ENCODE results near the gene IL12RB2.

IL12RB2 gene

DNA sequence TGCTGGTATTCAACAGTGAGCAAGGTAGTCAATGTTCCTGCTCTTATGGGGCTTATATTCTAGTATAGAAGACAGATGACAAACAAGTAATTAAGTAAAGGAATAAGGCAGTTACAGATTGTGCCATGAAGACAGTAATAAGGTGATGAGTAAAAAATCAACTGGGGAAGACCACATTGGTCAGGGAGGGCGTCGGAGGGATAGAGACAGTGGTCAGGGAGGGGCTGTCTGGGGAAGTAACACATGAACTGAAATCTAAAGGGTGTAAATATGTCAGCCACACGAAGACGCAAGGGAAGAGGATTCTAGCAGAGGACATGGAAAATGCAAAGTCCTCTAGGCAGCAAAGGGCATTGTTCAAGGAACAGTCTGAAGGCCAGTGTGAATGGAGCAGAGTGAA, 10.1 kb downstream of the IL12RB2 start:
- H3K4me1 ChIP-seq (ENCODE audit: control insufficient read depth, insufficient read depth, low read length), result peaks cover 5% of the 10 kb centered on the region; the same call in 1 of the 2 replicates
- H3K4me3 ChIP-seq (ENCODE audit: low read depth, low read length), result no peak overlapping the region
- no peaks in the 10 kb centered on the region for H3K9me3 ChIP-seq (ENCODE audit: control insufficient read depth, insufficient read depth, low read depth, low read length)
- H3K36me3 ChIP-seq (ENCODE audit: control insufficient read depth in 2 of 2, insufficient read depth in 1 of 2, low read length in 2 of 2), result no peaks in the 10 kb centered on the region
- H3K27ac ChIP-seq (ENCODE audit: extremely low read depth, low read depth, low read length), result no peak overlapping the region
- POLR2A ChIA-PET, result no interaction called here
- CTCF ChIA-PET, result no interaction called here
- TF ChIP-seq, protein P1, sequence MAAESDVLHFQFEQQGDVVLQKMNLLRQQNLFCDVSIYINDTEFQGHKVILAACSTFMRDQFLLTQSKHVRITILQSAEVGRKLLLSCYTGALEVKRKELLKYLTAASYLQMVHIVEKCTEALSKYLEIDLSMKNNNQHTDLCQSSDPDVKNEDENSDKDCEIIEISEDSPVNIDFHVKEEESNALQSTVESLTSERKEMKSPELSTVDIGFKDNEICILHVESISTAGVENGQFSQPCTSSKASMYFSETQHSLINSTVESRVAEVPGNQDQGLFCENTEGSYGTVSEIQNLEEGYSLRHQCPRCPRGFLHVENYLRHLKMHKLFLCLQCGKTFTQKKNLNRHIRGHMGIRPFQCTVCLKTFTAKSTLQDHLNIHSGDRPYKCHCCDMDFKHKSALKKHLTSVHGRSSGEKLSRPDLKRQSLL (tag by site-specific recombination; IDR thresholded peaks at IDR 0.05), result no peak
- TF ChIP-seq ZNF510 (tag by site-specific recombination; IDR thresholded peaks at IDR 0.05; ENCODE audit: insufficient replicate concordance) (no peak), WT1 (tag by site-specific recombination; IDR thresholded peaks at IDR 0.05) (no peak), HOXC10 (CRISPR knock-in tag; IDR thresholded peaks at IDR 0.05) (no peak), ZNF292 (tag by site-specific recombination; IDR thresholded peaks at IDR 0.05; ENCODE audit: borderline replicate concordance, low read depth) (no peak), ZNF37A (tag by site-specific recombination; IDR thresholded peaks at IDR 0.05) (no peak), ZNF2 (tag by site-specific recombination; IDR thresholded peaks at IDR 0.05) (no peak), ZNF626 (tag by site-specific recombination; IDR thresholded peaks at IDR 0.05) (no peak), ZNF624 (tag by site-specific recombination; IDR thresholded peaks at IDR 0.05) (no peak), HOXA7 (CRISPR knock-in tag; IDR thresholded peaks at IDR 0.05; ENCODE audit: borderline replicate concordance) (no peak), ZNF677 (tag by site-specific recombination; IDR thresholded peaks at IDR 0.05) (no peak)
- TF ChIP-seq, protein P2, sequence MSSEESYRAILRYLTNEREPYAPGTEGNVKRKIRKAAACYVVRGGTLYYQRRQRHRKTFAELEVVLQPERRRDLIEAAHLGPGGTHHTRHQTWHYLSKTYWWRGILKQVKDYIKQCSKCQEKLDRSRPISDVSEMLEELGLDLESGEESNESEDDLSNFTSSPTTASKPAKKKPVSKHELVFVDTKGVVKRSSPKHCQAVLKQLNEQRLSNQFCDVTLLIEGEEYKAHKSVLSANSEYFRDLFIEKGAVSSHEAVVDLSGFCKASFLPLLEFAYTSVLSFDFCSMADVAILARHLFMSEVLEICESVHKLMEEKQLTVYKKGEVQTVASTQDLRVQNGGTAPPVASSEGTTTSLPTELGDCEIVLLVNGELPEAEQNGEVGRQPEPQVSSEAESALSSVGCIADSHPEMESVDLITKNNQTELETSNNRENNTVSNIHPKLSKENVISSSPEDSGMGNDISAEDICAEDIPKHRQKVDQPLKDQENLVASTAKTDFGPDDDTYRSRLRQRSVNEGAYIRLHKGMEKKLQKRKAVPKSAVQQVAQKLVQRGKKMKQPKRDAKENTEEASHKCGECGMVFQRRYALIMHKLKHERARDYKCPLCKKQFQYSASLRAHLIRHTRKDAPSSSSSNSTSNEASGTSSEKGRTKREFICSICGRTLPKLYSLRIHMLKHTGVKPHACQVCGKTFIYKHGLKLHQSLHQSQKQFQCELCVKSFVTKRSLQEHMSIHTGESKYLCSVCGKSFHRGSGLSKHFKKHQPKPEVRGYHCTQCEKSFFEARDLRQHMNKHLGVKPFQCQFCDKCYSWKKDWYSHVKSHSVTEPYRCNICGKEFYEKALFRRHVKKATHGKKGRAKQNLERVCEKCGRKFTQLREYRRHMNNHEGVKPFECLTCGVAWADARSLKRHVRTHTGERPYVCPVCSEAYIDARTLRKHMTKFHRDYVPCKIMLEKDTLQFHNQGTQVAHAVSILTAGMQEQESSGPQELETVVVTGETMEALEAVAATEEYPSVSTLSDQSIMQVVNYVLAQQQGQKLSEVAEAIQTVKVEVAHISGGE (tag by site-specific recombination; conservative IDR thresholded peaks at IDR 0.05; ENCODE audit: low read depth), result no peak
- TF ChIP-seq, protein P3, sequence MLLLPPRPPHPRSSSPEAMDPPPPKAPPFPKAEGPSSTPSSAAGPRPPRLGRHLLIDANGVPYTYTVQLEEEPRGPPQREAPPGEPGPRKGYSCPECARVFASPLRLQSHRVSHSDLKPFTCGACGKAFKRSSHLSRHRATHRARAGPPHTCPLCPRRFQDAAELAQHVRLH (tag by site-specific recombination; IDR thresholded peaks at IDR 0.05), result no peak
- TF ChIP-seq, protein P4, sequence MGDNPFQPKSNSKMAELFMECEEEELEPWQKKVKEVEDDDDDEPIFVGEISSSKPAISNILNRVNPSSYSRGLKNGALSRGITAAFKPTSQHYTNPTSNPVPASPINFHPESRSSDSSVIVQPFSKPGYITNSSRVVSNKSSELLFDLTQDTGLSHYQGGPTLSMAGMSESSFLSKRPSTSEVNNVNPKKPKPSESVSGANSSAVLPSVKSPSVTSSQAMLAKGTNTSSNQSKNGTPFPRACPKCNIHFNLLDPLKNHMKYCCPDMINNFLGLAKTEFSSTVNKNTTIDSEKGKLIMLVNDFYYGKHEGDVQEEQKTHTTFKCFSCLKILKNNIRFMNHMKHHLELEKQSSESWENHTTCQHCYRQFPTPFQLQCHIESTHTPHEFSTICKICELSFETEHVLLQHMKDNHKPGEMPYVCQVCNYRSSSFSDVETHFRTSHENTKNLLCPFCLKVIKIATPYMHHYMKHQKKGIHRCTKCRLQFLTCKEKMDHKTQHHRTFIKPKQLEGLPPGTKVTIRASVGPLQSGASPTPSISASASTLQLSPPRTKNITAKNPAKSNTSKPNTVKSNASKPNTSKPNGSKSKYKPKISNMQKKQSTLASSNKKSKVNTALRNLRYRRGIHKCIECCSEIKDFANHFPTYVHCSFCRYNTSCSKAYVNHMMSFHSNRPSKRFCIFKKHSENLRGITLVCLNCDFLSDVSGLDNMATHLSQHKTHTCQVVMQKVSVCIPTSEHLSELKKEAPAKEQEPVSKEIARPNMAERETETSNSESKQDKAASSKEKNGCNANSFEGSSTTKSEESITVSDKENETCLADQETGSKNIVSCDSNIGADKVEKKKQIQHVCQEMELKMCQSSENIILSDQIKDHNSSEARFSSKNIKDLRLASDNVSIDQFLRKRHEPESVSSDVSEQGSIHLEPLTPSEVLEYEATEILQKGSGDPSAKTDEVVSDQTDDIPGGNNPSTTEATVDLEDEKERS (tag by site-specific recombination; IDR thresholded peaks at IDR 0.05), result no peak
- TF ChIP-seq, protein P5, sequence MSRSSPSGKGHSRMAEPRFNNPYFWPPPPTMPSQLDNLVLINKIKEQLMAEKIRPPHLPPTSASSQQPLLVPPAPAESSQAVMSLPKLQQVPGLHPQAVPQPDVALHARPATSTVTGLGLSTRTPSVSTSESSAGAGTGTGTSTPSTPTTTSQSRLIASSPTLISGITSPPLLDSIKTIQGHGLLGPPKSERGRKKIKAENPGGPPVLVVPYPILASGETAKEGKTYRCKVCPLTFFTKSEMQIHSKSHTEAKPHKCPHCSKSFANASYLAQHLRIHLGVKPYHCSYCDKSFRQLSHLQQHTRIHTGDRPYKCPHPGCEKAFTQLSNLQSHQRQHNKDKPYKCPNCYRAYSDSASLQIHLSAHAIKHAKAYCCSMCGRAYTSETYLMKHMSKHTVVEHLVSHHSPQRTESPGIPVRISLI (tag by site-specific recombination; IDR thresholded peaks at IDR 0.05), result no peak
- TF ChIP-seq, protein P6, sequence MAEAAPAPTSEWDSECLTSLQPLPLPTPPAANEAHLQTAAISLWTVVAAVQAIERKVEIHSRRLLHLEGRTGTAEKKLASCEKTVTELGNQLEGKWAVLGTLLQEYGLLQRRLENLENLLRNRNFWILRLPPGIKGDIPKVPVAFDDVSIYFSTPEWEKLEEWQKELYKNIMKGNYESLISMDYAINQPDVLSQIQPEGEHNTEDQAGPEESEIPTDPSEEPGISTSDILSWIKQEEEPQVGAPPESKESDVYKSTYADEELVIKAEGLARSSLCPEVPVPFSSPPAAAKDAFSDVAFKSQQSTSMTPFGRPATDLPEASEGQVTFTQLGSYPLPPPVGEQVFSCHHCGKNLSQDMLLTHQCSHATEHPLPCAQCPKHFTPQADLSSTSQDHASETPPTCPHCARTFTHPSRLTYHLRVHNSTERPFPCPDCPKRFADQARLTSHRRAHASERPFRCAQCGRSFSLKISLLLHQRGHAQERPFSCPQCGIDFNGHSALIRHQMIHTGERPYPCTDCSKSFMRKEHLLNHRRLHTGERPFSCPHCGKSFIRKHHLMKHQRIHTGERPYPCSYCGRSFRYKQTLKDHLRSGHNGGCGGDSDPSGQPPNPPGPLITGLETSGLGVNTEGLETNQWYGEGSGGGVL (tag by site-specific recombination; IDR thresholded peaks at IDR 0.05), result no peak
- TF ChIP-seq, protein P7, sequence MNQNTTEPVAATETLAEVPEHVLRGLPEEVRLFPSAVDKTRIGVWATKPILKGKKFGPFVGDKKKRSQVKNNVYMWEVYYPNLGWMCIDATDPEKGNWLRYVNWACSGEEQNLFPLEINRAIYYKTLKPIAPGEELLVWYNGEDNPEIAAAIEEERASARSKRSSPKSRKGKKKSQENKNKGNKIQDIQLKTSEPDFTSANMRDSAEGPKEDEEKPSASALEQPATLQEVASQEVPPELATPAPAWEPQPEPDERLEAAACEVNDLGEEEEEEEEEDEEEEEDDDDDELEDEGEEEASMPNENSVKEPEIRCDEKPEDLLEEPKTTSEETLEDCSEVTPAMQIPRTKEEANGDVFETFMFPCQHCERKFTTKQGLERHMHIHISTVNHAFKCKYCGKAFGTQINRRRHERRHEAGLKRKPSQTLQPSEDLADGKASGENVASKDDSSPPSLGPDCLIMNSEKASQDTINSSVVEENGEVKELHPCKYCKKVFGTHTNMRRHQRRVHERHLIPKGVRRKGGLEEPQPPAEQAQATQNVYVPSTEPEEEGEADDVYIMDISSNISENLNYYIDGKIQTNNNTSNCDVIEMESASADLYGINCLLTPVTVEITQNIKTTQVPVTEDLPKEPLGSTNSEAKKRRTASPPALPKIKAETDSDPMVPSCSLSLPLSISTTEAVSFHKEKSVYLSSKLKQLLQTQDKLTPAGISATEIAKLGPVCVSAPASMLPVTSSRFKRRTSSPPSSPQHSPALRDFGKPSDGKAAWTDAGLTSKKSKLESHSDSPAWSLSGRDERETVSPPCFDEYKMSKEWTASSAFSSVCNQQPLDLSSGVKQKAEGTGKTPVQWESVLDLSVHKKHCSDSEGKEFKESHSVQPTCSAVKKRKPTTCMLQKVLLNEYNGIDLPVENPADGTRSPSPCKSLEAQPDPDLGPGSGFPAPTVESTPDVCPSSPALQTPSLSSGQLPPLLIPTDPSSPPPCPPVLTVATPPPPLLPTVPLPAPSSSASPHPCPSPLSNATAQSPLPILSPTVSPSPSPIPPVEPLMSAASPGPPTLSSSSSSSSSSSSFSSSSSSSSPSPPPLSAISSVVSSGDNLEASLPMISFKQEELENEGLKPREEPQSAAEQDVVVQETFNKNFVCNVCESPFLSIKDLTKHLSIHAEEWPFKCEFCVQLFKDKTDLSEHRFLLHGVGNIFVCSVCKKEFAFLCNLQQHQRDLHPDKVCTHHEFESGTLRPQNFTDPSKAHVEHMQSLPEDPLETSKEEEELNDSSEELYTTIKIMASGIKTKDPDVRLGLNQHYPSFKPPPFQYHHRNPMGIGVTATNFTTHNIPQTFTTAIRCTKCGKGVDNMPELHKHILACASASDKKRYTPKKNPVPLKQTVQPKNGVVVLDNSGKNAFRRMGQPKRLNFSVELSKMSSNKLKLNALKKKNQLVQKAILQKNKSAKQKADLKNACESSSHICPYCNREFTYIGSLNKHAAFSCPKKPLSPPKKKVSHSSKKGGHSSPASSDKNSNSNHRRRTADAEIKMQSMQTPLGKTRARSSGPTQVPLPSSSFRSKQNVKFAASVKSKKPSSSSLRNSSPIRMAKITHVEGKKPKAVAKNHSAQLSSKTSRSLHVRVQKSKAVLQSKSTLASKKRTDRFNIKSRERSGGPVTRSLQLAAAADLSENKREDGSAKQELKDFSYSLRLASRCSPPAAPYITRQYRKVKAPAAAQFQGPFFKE (tag by site-specific recombination; IDR thresholded peaks at IDR 0.05; ENCODE audit: borderline replicate concordance), result no peak

Measured in HEK293 (cell line).